Measurements from ENCODE around the gene GAB2.

GAB2 gene

GRCh38 chr11:78330361-78330760 is 87.3 kb downstream of the GAB2 start:
- no peak overlapping the region for H3K27ac ChIP-seq
- no peak for DNase-seq
- no peaks in the 10 kb centered on the region for H3K27me3 ChIP-seq (replicated peaks)
- no peaks in the 10 kb centered on the region for H3K36me3 ChIP-seq (replicated peaks)
- TF ChIP-seq CTCF (IDR thresholded peaks at IDR 0.05; ENCODE audit: low read depth, low read length, missing control alignments), result no peak
- H3K4me3 ChIP-seq (ENCODE audit: low read depth, low read length), result no peak overlapping the region
- in situ Hi-C loops (cut with HindIII; ENCODE audit: low pct_ligation_motif_present, low sequenced_read_pairs), result no loop called here

DNA sequence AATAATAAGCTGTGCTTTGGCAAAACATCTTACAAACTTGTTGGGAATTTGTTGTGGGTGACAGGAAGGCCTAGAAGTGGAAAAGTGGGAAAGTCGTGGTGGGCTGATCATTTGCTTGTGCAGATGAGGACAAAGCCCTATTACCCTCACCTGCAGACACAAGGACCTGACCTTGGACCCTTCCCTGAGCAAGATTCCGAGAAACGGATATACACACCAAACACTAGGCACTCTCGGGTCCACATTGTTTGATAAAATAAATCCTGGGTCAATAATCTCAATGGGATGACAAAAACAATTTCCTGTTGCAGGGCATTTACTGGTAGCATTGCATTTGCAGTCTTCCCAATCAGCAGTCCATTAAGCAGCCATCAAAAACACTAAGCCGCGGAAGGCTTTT is 89.7 kb downstream of the GAB2 start:
- in situ Hi-C loops (cut with HindIII; ENCODE audit: low pct_ligation_motif_present, low sequenced_read_pairs), result no loop called here
- TF ChIP-seq CTCF (IDR thresholded peaks at IDR 0.05; ENCODE audit: low read depth, low read length, missing control alignments), result no peak
- Histone ChIP-seq H3K36me3 (replicated peaks) (no peaks in the 10 kb centered on the region), H3K4me3 (ENCODE audit: low read depth, low read length) (no peak overlapping the region), H3K27ac (no peak overlapping the region), H3K27me3 (replicated peaks) (no peaks in the 10 kb centered on the region)
- no peak for DNase-seq

- H3K36me3 ChIP-seq (replicated peaks), result no peaks in the 10 kb centered on the region
- H3K27ac ChIP-seq, result no peak overlapping the region
- H3K27me3 ChIP-seq (replicated peaks), result no peaks in the 10 kb centered on the region
- DNase-seq, result no peak
- TF ChIP-seq CTCF (IDR thresholded peaks at IDR 0.05; ENCODE audit: low read depth, low read length, missing control alignments), result no peak
- no peak overlapping the region for H3K4me3 ChIP-seq (ENCODE audit: low read depth, low read length)
- in situ Hi-C loops (cut with HindIII; ENCODE audit: low pct_ligation_motif_present, low sequenced_read_pairs), result no loop called here
Observed at GRCh38 chr11:78325274-78325781, 92.3 kb downstream of the GAB2 start.

DNA sequence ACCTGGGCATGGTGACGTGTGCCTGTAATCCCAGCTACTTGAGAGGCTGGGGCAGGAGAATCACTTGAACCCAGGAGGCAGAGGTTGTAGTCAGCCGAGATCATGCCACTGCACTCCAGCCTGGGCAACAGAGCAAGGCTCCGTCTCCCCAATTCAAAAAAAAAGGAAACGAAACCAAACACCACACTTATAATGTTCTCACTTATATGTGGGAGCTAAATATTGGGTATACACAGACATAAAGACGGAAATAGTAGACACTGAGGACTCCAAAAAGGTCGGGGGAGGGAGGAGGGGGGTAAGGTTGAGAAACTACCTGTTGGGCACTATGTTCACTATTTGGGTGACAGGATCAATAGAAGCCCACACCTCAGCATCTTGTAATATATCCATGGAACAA is 94.3 kb downstream of the GAB2 start:
- TF ChIP-seq CTCF (IDR thresholded peaks at IDR 0.05; ENCODE audit: low read depth, low read length, missing control alignments), result no peak
- in situ Hi-C loops (cut with HindIII; ENCODE audit: low pct_ligation_motif_present, low sequenced_read_pairs), result no loop called here
- no peak for DNase-seq
- Histone ChIP-seq H3K27me3 (replicated peaks) (no peaks in the 10 kb centered on the region), H3K4me3 (ENCODE audit: low read depth, low read length) (no peak overlapping the region), H3K36me3 (replicated peaks) (no peaks in the 10 kb centered on the region), H3K27ac (no peak overlapping the region)

GRCh38 chr11:78319453-78319955 is 98.1 kb downstream of the GAB2 start:
- H3K27ac ChIP-seq, result no peak overlapping the region
- no peak for TF ChIP-seq CTCF (IDR thresholded peaks at IDR 0.05; ENCODE audit: low read depth, low read length, missing control alignments)
- peak; percentile 18 for DNase-seq

More at GRCh38 chr11:78319453-78319955, 98.1 kb downstream of the GAB2 start:
- Histone ChIP-seq H3K27me3 (replicated peaks) (no peaks in the 10 kb centered on the region), H3K36me3 (replicated peaks) (no peaks in the 10 kb centered on the region), H3K4me3 (ENCODE audit: low read depth, low read length) (no peak overlapping the region)
- in situ Hi-C loops (cut with HindIII; ENCODE audit: low pct_ligation_motif_present, low sequenced_read_pairs), result no loop called here

All from brain microvascular endothelial cell (primary cell).